GM19351 (cell line): ENCODE data around the gene RAB6B.

Source experiments
- ATAC-seq: cut with Tn5 transposase; IDR thresholded peaks from one replicate; pipeline ENCODE4 v1.9.1; 2021; ENCODE audit warnings: mild to moderate bottlenecking, moderate library complexity; ENCODE audit not compliant: unreplicated experiment

RAB6B gene

GRCh38 chr3:133776794-133777438, 118.8 kb downstream of the RAB6B start:
- no peak for ATAC-seq

- no peak for ATAC-seq
Measured at GRCh38 chr3:133775835-133776234, 119.8 kb downstream of the RAB6B start.

- no peak for ATAC-seq
Measured at GRCh38 chr3:133775309-133775708, 120.4 kb downstream of the RAB6B start.
